Measurements from ENCODE around the gene DNAI1. TPM values are rescaled to one million over a fixed set of nuclear protein-coding genes. Genes with fewer than 3 reads are reported as not detected.

DNAI1 gene
- total RNA-seq, 1 donor from 2014 or later = not detected

DNA sequence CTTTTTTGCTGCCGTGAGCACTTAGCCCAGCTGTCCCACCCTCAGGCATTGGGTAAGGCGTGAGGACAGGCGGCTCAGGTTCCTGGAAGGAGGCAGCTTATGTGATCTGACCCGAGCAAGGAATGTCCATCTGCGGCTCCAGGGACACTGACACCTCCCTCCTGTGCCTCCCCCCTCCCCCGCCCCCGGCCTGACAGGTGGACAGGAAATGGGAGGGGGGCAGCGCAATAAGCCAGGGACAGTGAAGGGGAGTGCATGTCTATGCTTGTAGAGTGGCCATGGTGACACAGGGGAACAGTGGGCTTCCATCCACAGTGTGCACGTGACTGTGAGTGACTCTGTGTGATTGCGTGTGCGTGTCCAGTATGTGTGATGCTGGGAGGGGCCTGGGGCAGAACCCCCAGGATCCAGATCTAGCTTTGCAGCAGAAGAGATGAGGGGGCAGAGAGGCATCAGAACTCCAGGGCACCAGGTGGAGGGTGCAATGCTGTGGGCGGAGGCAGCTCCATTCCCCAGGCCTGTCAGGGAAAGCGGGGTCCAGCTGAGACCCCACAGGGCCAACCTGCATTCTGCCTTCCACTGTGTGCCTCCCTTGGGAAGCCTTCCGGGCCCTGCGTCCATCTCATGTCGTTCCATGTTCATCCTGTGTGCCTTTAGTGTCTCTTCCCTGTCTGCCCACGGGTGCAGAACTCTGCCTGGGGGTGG lies 100.5 kb downstream of the DNAI1 start:
- TF ChIP-seq, protein P1, sequence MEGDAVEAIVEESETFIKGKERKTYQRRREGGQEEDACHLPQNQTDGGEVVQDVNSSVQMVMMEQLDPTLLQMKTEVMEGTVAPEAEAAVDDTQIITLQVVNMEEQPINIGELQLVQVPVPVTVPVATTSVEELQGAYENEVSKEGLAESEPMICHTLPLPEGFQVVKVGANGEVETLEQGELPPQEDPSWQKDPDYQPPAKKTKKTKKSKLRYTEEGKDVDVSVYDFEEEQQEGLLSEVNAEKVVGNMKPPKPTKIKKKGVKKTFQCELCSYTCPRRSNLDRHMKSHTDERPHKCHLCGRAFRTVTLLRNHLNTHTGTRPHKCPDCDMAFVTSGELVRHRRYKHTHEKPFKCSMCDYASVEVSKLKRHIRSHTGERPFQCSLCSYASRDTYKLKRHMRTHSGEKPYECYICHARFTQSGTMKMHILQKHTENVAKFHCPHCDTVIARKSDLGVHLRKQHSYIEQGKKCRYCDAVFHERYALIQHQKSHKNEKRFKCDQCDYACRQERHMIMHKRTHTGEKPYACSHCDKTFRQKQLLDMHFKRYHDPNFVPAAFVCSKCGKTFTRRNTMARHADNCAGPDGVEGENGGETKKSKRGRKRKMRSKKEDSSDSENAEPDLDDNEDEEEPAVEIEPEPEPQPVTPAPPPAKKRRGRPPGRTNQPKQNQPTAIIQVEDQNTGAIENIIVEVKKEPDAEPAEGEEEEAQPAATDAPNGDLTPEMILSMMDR (IDR thresholded peaks at IDR 0.05; ENCODE audit: insufficient read depth, low read length, severe bottlenecking) = no peak
- H3K27me3 ChIP-seq (ENCODE audit: control insufficient read depth, insufficient read depth, low read length) = peaks cover 11% of the 10 kb centered on the region
- FAIRE-seq (peak; percentile 55), DNase-seq (ENCODE audit: low read depth) (no peak)
- H3K36me3 ChIP-seq (ENCODE audit: control insufficient read depth, insufficient read depth, low read length) = no peaks in the 10 kb centered on the region
- H3K4me3 ChIP-seq (ENCODE audit: low read depth, low read length) = no peak overlapping the region

DNA sequence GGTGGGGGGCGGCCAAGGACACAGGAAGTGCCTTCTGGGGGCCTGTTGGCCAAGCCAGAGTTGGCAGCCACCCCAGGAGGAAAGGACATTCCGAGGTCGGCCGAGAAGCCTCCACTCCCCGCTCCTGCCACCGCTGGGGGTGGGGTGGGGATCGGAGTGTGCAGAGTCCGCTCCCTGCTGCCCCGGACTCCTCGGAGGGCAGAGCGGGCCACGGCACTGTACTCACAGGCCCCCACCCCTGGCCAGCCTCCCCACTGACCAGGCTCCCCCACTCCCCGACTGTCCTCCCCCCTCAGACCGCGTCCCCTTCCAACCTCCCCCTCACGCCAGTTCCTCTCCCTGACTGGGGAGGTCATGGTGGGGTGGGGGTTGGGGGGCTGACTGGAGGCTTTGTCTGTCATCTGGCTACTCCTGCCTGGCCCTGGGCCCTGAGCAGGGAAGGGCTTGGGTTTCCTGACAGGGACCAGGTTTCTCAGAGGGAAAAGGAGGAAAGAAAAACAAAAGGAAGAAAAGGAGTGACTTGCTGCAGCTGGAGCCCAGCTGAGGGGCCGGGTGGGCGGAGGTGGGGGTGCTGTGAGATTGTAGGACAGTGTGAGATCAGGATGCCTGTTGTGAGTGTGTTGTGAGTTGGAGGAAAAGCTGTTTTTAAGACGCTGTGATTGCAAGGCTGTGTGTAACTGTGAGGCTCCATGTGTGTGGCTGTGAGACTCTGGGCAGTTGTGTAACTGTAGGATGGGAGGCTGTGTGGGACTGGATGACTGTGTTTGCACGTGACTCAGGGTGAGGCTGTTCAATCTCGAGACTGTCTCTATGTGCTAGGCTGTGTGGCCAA lies 101.2 kb downstream of the DNAI1 start:
- DNase-seq (ENCODE audit: low read depth) (peak; percentile 62), FAIRE-seq (peak; percentile 100)
- Histone ChIP-seq H3K27me3 (ENCODE audit: control insufficient read depth, insufficient read depth, low read length) (peaks cover 11% of the 10 kb centered on the region), H3K4me3 (ENCODE audit: low read depth, low read length) (no peak overlapping the region), H3K36me3 (ENCODE audit: control insufficient read depth, insufficient read depth, low read length) (no peaks in the 10 kb centered on the region)
- TF ChIP-seq, protein P1 (IDR thresholded peaks at IDR 0.05; ENCODE audit: insufficient read depth, low read length, severe bottlenecking) = no peak

DNA sequence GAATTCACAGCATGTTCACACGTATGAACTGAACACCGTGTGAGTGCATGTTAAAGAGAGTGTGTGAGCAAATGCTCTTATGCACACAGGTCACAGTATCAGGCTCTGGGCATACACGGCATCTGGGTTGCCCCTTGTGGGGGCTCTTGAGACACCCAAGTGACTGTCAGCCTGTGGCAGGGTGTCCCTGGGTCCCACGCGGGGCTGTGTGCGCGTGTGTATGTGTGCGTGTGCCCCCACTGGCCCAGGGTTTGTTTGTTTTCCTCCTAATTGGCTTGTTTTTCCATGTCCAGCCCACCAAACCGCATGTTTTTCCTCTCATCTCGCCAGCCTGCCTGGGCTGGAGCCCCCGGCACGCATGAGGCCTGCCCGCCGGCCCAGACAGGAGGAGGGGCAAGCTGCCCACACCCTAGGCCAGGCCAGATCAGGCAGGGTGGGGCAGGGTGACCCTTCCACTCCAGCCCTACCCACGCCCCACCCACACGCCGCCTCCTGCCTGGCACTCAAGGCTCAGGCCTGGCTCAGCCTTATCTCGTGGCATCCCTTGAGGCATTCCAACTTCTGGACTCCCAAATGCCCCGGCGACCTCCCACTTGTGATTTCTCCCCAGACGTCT lies 102.1 kb downstream of the DNAI1 start:
- TF ChIP-seq, protein P1 (IDR thresholded peaks at IDR 0.05; ENCODE audit: insufficient read depth, low read length, severe bottlenecking) = no peak
- FAIRE-seq (no peak), DNase-seq (ENCODE audit: low read depth) (no peak)
- Histone ChIP-seq H3K4me3 (ENCODE audit: low read depth, low read length) (no peak overlapping the region), H3K36me3 (ENCODE audit: control insufficient read depth, insufficient read depth, low read length) (no peaks in the 10 kb centered on the region), H3K27me3 (ENCODE audit: control insufficient read depth, insufficient read depth, low read length) (peaks cover 14% of the 10 kb centered on the region)

DNA sequence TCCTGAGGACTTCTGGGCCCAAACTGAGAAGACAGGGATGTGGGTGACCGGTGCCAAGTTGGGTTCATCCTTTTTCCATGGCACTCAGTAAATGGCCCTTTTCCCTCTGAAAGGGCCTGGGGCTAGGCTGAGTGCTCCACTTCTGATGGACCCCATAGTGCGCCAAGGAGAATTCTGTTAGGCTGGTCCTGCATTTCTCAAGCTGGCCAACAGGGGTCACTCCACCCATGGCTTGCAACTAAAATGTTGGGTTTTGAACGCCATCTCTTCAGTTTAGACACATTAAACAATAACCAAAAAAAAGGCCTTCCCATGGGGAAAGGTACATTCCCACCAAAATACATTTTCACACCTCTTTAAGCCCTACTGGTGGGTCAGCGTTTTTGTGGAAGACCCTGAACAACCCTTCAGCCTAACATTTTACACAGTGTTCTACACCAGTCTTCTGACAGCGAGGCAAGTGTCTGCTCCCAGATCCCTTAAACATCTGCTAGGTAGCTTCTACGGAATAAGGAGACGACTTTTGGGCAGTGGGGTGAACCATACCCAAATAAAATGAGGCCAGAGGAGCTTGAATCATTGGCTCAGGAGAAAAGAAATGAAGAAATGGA lies 103.6 kb downstream of the DNAI1 start:
- TF ChIP-seq, protein P1 (IDR thresholded peaks at IDR 0.05; ENCODE audit: insufficient read depth, low read length, severe bottlenecking) = peak; percentile 41
- DNase-seq (ENCODE audit: low read depth) = no peak
- Histone ChIP-seq H3K4me3 (ENCODE audit: low read depth, low read length) (no peak overlapping the region), H3K36me3 (ENCODE audit: control insufficient read depth, insufficient read depth, low read length) (no peaks in the 10 kb centered on the region), H3K27me3 (ENCODE audit: control insufficient read depth, insufficient read depth, low read length) (peaks cover 24% of the 10 kb centered on the region)
- FAIRE-seq = peak; percentile 58

DNA sequence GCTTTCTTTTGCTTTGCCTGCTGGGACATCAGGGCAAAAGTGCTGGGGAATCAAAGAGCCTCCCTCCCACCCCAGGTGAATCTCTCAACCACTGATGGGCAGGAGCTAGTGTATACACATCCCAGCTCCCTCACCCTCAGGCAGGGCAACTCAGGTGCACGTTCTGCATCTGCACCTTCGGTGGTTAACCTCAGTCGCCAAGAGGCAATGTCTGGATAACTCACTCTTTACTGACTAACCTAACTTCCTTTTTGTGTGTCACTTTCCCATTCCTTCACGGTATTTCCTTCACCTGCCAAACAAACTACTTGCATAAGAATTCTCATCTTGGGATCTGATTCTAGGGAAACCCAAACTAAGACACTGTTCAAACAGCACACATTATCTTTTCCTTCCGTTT lies 104.7 kb downstream of the DNAI1 start:
- no peaks in the 10 kb centered on the region for H3K36me3 ChIP-seq (ENCODE audit: control insufficient read depth, insufficient read depth, low read length)
- H3K27me3 ChIP-seq (ENCODE audit: control insufficient read depth, insufficient read depth, low read length) = peaks cover 33% of the 10 kb centered on the region
- FAIRE-seq (no peak), DNase-seq (ENCODE audit: low read depth) (peak; percentile 62)
- TF ChIP-seq, protein P1 (IDR thresholded peaks at IDR 0.05; ENCODE audit: insufficient read depth, low read length, severe bottlenecking) = no peak
- H3K4me3 ChIP-seq (ENCODE audit: low read depth, low read length) = no peak overlapping the region

All from bronchial epithelial cell (primary cell).